Activated gamma-delta T cell treated with Interleukin-2 at 50 U/mL for 16 hours (primary cell): ENCODE results near the gene LIX1.
"Not testable (repeated sequence)": the region's sequence is repeated elsewhere in the genome, so short reads cannot be mapped to it uniquely, and the experiment has no call there.

Source experiments
- DNase-seq: peaks from one replicate; pipeline ENCODE4 v3.0.0-alpha.2; 2020

The LIX1 gene

DNA sequence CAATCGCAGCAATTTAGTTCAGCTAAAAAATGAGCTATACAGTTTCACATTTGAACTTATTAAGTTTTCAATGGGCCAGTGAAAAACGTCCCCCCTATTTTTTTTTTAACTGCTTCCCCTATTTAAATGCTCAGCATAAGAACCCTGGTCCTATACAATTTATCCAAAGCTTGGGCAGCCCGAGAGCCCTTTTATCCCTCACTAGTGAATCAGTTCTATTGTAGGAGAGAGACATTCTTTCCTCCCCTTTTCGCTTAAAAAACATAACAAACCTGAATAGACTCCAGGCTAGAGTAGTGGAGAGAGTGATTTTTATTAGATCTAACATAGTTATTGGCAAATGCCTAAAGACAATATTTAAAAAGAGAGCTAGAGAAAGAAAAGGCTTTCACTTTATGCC is 1.4 kb downstream of the LIX1 start:
- DNase-seq: no peak

DNA sequence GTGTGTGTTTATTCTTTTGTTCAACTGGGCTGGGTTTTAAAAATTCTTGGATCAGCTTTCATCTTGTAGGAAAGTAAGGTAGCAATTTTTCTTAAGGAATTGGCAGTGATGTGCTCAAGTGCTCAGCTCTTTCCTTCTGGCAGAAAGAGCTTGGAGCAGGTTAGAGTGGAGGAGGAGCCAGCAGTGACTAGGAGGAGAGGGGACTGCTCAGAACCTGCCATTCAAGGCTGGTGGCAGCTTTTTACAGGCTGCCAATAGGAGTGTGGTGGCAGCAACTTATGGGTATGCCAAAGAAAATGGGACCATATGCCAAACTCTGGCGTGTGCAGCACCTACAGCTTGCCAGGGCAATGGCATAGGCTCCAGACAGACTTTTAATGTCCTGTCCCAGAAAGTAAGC is 2.2 kb downstream of the LIX1 start:
- not testable (repeated sequence) for DNase-seq

DNA sequence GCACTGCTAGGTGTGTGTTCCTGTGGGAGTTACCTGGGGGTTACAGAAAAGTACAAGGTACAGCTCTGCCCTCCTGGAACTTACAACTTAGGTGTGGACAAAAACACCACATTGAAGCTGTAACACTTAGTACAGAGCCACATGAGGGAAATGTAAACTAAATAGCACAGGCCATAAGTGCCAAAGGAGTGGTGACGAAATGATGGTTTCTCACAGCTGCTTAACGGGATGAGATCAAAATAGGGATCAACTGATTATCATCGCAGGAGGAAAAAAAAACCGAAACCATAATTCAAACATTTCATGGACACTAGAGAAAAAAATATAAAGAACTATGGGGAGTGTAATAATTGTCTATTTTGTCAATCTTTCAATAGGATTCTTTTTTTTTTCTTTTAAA is 5.9 kb downstream of the LIX1 start:
- no peak for DNase-seq

DNA sequence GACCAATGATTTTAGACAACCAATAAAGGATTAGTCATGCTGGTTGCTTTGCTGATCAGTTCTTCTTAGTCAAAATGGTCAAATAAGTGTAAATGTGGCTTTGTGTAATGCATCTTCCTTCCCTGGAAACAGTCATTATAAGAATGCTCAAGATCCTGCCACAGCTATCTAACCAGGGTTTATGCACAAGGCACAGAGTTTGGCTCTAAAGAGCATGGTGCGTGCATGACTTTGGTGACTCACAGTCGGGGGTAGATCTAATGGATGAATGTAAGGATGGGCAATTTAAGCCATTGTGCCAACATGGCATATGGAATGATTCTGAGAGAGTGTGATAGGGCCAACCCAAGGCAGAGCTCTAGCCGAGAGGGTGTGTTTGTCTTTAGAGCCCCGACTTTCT is 6.5 kb downstream of the LIX1 start:
- DNase-seq: no peak

DNA sequence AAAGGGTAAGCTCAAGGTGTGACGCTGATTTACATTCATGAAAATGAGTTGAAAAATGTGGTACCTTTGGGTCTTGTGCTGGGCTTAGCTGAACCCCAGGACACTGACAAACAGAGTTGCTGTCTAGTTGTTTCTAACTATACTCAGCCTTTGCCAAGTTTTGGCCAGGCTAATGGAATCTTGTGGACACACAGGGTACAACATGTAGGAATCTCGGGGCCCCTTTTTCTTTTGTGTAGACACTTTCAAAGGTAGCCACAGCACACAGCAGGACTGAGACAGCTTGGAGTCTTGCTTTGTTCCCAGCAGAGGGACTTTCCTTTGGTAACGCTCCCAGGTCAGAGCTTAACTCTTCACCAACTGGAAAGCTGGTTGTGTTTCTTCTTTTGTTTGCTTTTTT is 7.8 kb downstream of the LIX1 start:
- no peak for DNase-seq

DNA sequence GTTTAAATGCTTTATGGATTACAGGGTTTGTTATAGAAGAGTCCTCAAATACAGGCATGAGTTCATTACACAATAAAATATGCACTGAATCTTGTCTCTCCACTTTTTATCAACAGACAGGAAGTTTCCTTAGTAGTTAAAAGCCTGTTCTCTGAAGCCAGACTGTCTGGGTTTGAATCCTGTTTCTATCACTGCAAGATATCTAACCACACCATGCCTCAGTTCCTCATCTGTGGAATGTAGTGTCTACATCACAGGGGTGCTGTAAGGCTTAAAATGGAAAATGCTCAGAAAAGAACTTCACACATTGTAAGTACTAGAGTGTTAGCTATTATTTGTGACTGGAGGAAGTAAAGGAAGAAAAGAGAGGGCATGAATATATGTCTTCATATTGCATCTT is 9.3 kb downstream of the LIX1 start:
- DNase-seq: no peak

DNA sequence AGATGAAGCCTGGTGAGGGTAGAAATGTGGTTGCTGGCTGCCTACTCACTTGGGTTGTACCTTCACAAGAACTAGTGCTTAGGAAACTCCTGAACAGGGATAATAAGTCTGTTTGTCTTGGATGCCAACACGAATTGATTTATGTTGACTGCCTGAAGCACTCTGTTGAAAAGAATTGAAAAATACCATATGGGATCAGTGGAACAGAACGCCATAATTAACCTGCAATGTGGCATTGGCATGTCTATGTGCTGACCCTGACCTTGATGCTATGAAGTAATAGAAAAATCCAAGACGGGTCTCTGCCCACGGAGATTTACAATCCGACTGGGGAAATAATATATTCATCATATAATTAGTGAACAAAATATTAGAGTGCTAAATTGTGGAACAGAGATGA is 10.5 kb downstream of the LIX1 start:
- no peak for DNase-seq

DNA sequence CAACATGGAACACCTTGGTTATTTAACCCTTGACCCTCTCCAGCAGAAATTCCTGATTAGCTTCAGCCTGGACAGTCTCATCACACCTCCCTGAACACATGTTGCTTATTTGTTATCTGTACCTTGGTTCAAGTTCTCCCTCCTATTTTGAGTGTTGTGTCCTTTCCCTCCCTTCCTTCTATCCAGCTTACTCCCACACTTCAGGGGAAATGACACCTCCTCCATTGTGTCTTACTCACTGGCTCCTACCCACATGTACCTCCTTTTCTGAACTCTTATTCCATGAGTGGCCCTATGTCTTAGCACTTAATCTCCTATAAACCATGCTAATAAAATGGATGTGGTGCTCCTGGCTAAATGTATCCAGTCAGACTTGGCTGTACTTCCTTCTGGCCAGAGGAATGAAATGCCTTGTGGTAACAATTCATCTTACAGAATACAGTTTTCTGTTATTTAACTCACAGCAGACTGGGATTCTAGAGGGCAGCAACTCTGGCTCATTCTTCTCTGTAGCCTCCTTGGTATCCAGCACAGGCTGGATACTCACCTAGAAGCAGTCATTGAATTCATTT is 11.2 kb downstream of the LIX1 start:
- DNase-seq: no peak

DNA sequence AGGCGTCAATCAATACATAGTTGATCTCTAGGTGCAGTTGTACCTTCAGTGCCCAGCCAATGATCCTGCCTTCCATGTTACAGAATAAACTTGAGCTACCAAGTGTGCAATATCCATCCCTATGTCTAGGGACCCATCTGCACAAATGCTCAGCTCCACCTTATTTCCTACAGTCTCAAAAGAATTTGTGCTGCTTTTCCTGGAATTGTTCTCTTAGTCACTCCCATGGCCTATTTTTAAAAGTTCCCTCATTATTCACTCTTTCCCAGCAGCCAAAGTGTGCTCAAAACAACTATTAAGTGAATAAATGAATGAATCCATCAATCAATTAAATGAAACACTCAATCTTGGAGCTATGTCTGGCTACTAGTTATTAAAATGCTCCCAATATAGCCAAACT is 14.7 kb downstream of the LIX1 start:
- DNase-seq: no peak

DNA sequence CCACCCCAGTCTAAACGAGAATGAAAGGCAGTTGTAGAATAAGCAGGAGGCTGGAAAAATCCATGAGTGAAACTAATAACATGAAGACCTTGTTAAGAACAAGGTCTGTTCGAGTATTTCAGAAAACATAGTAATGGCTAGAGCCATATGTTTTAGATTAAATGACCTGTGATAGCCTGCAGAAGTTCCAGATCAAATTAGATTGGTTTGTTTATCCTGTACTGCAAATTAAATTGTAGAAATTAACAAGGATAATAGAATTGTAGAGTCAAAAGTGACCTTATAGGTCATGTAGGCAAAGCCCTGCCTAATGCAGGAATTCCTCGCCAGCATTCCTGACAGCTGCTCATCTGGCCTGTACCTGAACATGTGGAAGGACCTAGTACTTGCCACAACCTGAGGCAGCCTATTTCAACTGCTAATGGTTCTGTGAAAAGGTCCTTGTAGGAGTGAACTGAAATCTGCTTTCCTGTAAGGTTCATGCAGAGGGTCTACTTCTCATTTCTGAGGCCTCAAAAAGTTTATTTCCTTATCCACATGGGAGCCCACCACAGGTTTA is 17.2 kb downstream of the LIX1 start:
- no peak for DNase-seq

DNA sequence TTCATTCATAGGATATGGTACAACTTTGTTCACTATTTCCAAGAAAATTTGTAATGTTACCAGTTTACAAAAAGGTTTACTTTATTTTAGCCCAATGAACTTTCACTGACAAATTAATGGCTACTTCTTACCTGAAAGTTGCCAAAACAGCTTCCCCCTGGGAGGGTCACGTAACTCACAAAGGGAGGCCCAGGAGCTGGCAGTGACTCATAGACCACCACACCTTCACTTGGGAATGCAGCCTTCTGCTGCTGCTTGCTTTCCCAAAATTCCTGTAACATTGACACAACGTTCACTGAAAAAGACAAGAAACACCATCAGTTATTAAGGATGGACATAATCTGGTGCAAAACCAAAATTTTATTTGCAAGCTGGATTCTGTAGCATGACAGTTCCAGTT is 18.1 kb downstream of the LIX1 start:
- no peak for DNase-seq

DNA sequence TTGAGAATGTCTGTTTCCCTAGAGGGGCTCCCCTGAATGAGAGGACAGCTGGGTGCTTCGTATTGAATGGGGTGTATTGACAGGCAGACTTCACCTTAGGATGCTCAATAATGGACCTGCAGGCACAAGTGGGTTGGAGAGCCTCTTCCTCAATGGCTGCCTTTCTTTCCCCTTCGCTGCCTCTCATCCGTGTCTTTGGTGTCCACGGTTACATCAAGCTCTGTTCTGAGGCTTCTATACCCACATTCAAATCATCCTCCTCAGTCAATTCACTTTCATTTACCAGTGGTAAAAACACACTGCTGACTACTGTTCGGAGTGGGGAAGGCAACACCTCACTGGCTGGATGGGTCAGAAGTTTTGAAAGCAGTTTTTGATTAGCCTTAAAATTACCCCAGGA is 20.6 kb downstream of the LIX1 start:
- DNase-seq: no peak

DNA sequence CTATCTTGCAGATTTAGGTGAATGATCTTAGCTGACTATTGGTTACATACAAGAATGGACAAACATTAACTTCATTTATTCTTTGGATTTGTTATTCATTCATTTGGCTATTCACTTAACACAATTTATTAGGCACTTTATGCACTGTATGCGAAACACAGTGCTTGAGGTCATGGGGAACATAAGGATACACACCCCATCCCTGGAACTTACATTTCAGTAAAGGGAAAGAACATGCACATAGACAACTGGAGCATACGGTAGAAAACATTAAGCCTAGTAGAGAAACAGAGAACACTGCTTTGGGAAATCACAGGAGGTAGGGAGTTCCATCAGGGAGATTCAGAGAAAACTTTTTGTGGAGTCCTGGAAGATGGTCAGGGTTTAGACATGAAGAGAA is 22.2 kb downstream of the LIX1 start:
- DNase-seq: no peak

DNA sequence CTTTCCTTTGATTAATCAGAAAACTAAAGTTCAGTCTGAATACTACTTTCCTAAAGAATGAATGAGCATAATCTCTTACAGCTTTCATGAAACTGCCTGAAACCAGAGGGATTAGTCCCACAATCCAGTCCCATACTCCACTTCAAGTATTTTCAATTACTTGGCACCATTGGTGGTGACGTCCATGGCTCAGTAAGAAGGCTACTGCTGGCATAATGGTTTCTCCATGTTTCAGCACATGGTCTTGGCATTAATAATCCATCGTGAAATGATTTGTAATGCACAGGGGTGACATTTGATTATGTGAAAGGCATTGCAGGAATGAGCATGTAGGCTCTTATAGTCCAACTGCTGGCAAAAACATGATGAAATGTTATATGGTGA is 23.4 kb downstream of the LIX1 start:
- no peak for DNase-seq

DNA sequence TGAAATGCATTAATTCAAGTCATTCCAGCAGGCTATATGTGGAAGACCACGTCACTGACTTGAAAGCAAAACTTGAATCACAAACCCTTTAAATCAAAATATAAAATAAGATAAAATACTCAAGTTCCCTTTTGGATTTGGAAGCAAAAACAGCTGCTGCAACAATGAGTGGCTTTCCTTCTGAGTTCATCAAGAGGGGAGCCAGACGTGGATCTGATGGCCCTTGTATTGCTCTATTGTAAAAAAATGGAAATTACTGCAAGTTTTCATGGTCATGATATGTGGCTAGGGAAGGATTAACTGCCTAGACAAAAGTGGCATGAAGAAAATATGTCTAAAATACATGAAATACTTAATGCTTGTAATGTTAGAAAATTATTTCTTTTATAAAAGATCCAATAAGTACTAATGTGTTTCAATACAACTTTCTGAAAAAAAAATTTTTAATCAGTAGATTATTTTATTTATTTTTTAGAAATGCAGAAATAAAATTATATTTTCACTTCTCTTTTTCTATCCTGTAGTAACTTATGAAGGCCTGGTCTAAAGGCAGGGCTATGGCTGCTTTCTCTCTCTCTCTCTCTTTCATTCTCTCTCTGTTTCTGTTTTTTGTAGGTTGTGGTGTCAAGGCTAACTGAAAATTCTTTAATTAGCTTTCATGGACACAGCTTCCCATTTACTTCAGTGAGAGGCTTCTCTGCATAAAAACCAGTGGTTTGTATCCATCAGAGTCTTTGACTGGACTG is 24.0 kb downstream of the LIX1 start:
- no peak for DNase-seq

DNA sequence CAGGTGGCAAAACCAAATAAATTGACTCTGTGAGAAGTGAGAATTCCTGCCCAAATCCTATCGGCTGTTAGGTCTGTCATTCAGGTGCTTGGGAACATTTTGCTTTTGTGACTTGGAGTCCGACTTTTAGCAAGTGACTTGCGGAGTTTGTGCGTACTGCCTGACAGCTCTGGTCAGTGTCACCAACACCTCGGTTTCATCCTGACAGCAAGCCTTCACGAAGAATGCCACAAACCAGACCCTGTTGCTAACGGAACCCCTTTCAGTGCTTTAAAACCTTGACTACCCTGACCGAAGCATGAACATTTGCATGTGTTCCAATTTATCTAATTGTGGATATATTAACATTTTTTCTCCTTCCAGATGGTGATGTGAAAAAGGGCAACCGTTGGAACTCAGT is 26.5 kb downstream of the LIX1 start:
- DNase-seq: no peak

DNA sequence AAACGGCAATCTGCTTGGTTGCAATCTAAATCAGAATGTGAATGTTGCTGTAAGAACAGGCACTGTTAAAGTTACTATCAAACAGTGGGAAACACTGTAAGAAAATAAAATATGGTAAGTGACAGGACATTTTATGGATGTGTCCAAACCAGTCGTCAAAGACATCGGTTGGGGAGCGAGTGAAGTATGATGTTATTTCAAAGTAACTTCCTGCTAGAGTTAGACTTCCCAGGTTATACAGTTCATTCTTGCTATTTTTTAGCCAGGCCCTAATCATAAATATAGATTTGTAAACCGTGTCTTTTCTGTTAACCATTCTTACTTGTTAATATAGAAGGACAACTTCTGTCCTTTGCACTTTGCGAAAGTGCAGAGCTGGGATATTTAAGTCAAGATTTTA is 30.2 kb downstream of the LIX1 start:
- no peak for DNase-seq

DNA sequence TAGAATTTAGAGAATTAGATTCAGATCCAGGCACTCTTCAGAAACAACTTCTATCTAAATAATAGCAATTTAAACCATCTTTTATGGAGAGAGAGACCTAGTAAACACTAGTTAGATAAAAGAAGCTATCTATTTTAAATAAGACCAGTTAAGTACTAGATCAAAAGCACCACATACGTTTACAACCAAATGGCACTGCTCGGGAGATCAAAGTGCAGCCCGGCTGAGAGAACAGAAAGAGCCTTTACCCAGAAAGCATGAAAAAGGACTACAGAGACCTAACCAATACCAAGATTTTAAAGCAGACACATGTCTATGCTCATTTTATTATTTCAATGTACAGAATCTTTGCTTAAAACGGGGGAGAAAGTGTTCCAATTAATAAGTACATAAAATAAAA is 30.8 kb downstream of the LIX1 start:
- DNase-seq: no peak

DNA sequence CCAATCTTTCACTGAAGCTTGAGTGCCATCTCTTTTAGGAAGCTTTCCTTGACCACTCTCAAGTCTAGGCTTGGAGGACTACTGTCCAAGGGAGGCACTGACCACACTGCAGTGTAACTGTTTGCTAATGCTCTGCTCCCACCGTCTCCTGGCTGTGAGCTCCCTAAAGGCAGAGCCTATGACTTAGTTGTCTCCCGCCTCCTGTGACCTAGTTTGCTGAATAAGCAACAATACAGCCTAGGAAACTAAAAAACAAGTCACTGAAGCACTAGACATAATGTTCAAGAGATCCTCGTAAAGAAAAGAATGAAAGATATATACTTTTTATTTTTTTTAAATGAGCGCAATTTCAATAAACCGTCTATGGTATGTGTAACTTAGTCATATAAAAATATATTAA is 31.4 kb downstream of the LIX1 start:
- no peak for DNase-seq

DNA sequence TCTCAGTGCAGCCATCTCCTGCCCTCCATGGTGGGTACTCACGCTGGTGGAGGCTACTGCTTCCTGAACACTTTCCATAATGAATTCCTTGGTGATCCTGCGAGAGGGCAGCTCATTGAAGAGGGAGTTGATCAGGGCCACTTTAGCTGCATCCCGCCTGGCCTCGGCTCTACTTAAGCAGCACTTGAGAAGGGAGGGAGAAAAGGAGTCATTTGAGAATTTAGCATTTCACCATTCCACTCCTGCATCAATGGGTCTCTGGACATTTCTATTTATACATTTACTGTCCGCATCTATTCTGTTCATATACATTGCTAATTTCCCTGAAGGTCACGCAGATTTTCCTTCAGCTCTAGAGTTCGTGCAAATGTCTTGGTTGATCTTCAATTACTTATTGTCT is 35.1 kb downstream of the LIX1 start:
- DNase-seq: no peak

DNA sequence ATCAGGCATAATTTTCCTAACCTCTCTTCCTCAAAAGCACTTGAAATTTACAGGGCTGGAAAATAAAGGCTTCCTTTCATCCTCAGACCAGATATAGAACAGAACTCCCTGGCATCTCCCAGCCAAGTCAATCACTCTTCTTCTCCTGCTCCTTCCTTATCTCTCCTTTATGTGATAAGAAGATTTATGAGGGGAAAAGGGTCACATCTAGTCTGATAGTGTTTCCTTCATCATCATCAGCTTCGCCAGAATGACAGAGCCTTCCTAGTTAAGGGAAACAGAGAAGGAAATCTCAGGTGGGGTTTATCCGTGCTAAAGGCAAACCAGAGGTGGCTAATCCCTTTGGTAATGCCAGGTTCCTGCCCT is 36.2 kb downstream of the LIX1 start:
- DNase-seq: no peak

DNA sequence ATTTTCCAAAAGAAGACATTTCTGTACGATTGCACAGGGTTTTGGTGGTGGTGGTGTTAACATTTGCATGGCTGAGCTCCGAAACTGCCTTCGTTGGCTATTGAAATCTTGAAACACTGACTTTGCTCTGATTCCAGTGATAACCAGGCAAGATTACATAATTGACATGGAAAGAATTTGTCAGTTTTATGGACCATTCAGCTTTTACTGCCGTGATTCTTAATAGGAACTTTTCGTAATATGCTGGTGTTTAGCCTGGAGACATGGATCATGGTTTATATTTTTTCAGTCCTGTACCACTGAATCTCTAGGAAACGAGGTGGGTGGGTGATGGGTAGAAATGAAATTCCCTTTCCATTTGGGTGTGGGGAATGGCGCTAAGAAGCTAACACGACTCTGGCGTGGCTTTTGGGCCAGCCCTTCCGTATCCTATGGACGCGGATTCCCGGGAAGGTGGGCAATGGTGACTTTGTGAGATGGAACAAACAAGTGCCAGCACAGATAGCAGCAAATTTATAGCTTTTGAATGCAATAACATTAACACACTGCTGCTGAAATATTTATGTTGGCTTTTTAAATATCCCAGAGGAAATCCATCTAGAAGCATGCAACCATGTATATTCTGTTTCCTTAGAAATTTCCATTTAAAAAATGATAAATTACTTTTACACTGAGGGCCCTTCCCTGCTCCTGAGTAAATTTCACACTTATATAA is 36.8 kb downstream of the LIX1 start:
- no peak for DNase-seq

DNA sequence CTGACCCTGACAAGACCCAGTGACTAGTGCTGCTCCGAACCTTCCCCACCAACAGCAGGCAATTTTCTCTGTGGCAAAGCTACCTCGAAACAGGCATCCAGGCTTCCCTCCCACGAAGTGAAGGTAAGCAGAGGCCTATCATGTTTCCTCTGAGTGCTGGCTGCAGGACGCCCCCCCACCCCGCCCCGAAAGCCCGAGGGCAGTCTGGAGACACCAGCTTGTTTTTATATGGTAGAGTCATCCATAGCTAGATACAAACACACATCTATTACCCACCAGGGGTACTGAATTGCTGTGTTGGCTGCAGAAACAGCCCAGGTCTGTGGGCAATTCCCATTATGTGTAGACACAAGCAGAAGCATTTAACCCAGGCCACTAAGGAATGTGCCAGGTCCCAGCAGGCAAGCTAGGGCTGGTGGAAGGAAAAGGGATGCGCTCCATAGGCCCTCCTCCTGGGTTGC is 40.4 kb downstream of the LIX1 start:
- DNase-seq: no peak

DNA sequence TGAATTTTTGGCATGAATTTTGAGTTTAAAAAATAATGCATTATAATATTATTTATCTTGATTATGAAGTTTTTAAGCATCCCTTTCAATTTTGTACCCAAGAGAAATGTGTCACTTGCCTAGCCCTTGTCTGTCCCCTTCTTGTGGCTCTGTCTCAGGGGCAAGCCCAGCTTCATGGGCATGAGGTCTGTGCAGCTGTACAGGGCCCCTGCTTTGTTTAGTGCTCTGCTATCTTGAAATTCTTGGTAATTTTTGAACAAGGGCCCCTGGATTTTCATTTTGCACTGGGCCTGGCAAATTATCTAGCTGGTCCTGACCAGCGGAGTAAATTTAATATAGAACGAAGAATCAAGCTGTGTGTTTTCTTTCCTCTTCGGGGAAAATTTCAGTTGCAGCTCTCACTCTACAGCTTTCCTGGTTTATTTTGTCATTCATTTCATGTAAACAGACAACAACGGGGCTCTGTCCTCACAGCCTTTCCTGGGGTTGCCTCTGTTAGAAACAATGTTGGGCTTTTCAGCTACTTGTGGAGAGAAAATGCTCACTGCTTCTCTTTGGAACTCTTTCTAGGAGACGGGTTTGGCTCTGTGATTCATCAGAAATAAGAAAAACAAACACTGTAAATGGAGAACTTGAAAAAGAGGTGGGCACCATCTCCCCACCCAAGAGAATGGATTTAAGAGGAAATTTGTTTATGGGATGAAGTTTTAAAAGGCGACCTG is 41.1 kb downstream of the LIX1 start:
- no peak for DNase-seq
